HepG2 (cell line): ENCODE results near the gene HABP4. TPM values are rescaled to one million over a fixed set of nuclear protein-coding genes. Genes with fewer than 3 reads are reported as not detected.

Experiments used
- FOSL2 ChIP-seq: sonication (generic); formaldehyde crosslinking; IDR thresholded peaks from 2 replicates; pipeline ENCODE4 v1.4.0; 2020; ENCODE audit warnings: missing genetic modification reagents
- IRF2 ChIP-seq: IDR thresholded peaks from 2 replicates; pipeline ENCODE4 v1.6.1; 2018; ENCODE audit warnings: missing genetic modification reagents, missing compliant biosample characterization
- IRX3 ChIP-seq: sonication (generic); formaldehyde crosslinking; IDR thresholded peaks from 2 replicates; pipeline ENCODE4 v1.8.1; 2023; ENCODE audit warnings: mild to moderate bottlenecking, low read depth, missing genetic modification reagents, borderline replicate concordance
- JUNB ChIP-seq: sonication (generic); formaldehyde crosslinking; IDR thresholded peaks from 2 replicates; pipeline ENCODE4 v1.8.0; 2022; ENCODE audit warnings: missing genetic modification reagents, mild to moderate bottlenecking, borderline replicate concordance
- NFYB ChIP-seq: sonication (generic); formaldehyde crosslinking; IDR thresholded peaks from 2 replicates; pipeline ENCODE4 v1.4.0; 2020; ENCODE audit warnings: missing genetic modification reagents
- NR0B2 ChIP-seq: sonication (generic); formaldehyde crosslinking; IDR thresholded peaks from 2 replicates; pipeline ENCODE4 v1.4.0; 2020; ENCODE audit warnings: mild to moderate bottlenecking, missing genetic modification reagents
- PHF8 ChIP-seq: sonication (generic); formaldehyde crosslinking; IDR thresholded peaks from 2 replicates; pipeline ENCODE4 v1.5.0; 2020; ENCODE audit warnings: missing genetic modification reagents
- RBFOX2 ChIP-seq: fragments of 200-400 bp; formaldehyde crosslinking; IDR thresholded peaks from 2 replicates; pipeline ENCODE4 v1.6.1; 2017; ENCODE audit warnings: low read depth, mild to moderate bottlenecking, low read length
- SATB2 ChIP-seq: sonication (generic); formaldehyde crosslinking; IDR thresholded peaks from 2 replicates; pipeline ENCODE4 v1.5.0; 2020; ENCODE audit warnings: missing genetic modification reagents
- SIX1 ChIP-seq: sonication (generic); formaldehyde crosslinking; IDR thresholded peaks from 2 replicates; pipeline ENCODE4 v1.4.0; 2020; ENCODE audit warnings: missing genetic modification reagents, borderline replicate concordance
- SOX13 ChIP-seq, 3 experiments: fragments of 450-650 bp in 1 of 3; sonication (generic) in 1 of 3; formaldehyde crosslinking in 1 of 3; IDR thresholded peaks in 2 of 3; conservative IDR thresholded peaks in 1 of 3; 2 replicates each; pipeline versions ENCODE4 v1.5.0 to v1.6.1; 2016 to 2020; ENCODE audit warnings: antibody characterized with exemption in 1 of 3, mild to moderate bottlenecking in 1 of 3, missing compliant biosample characterization in 1 of 3, missing genetic modification reagents in 1 of 3, moderate library complexity in 1 of 3
- SSRP1 ChIP-seq: IDR thresholded peaks from 2 replicates; pipeline ENCODE4 v1.6.1; 2016; ENCODE audit warnings: control low read depth
- TERF1 ChIP-seq: sonication (generic); formaldehyde crosslinking; IDR thresholded peaks from 2 replicates; pipeline ENCODE4 v1.8.0; 2022; ENCODE audit warnings: mild to moderate bottlenecking, missing genetic modification reagents, moderate library complexity
- ZNF225 ChIP-seq: sonication (generic); formaldehyde crosslinking; IDR thresholded peaks from 2 replicates; pipeline ENCODE4 v1.4.0; 2020; ENCODE audit warnings: mild to moderate bottlenecking, missing genetic modification reagents
- ZNF251 ChIP-seq: sonication (generic); formaldehyde crosslinking; IDR thresholded peaks from 2 replicates; pipeline ENCODE4 v1.9.0; 2021; ENCODE audit warnings: mild to moderate bottlenecking, missing genetic modification reagents
- ZNF34 ChIP-seq: sonication (generic); formaldehyde crosslinking; IDR thresholded peaks from 2 replicates; pipeline ENCODE4 v1.4.0; 2020; ENCODE audit warnings: mild to moderate bottlenecking, missing genetic modification reagents, borderline replicate concordance
- ZNF552 ChIP-seq: sonication (generic); formaldehyde crosslinking; IDR thresholded peaks from 2 replicates; pipeline ENCODE4 v1.9.0; 2022; ENCODE audit warnings: missing genetic modification reagents, mild to moderate bottlenecking, borderline replicate concordance
- ZNF772 ChIP-seq: sonication (generic); formaldehyde crosslinking; IDR thresholded peaks from 2 replicates; pipeline ENCODE4 v1.5.0; 2020; ENCODE audit warnings: mild to moderate bottlenecking, missing genetic modification reagents
- ZNF878 ChIP-seq: sonication (generic); formaldehyde crosslinking; IDR thresholded peaks from 2 replicates; pipeline ENCODE4 v1.8.1; 2023; ENCODE audit warnings: mild to moderate bottlenecking, missing genetic modification reagents, moderate library complexity
- ZZZ3 ChIP-seq: sonication (generic); formaldehyde crosslinking; IDR thresholded peaks from 2 replicates; pipeline ENCODE4 v1.4.0; 2020; ENCODE audit warnings: missing genetic modification reagents, mild to moderate bottlenecking, borderline replicate concordance
- polyA plus RNA-seq, 8 experiments: library from polyadenylated mRNA; depleted of rRNA in 3 of 8; stranded (reverse) in 7 of 8; unstranded in 1 of 8; fragments of >200 nt; fragmentation: Illumina TruSeq in 4 of 8; extraction: Trizol in 4 of 8; gene quantifications; 2 replicates each; pipeline versions ENCODE4 v1.2.1 to v1.2.3, GENCODE V29; 2011 to 2016; ENCODE audit warnings: low read depth in 4 of 8, missing spikeins in 1 of 8, mixed read lengths in 1 of 8; ENCODE audit not compliant: insufficient read depth in 1 of 8
- total RNA-seq, 5 experiments: library from RNA; depleted of rRNA; stranded (reverse); fragments of >200 nt; fragmentation: Illumina TruSeq; extraction: Trizol; gene quantifications; 2 replicates each; pipeline ENCODE4 v1.2.3, GENCODE V29; 2016; ENCODE audit warnings: low read depth in 1 of 5
- TF ChIP-seq, protein P1 (sequence below): sonication (generic); formaldehyde crosslinking; IDR thresholded peaks from 2 replicates; pipeline ENCODE4 v1.8.1; 2023; ENCODE audit warnings: mild to moderate bottlenecking, inconsistent platforms, moderate library complexity, missing genetic modification reagents, borderline replicate concordance
- TF ChIP-seq, protein P2 (sequence below): sonication (generic); formaldehyde crosslinking; IDR thresholded peaks from 2 replicates; pipeline ENCODE4 v1.5.1; 2020; ENCODE audit warnings: missing genetic modification reagents, mild to moderate bottlenecking, borderline replicate concordance
- TF ChIP-seq, protein P3 (sequence below): sonication (generic); formaldehyde crosslinking; IDR thresholded peaks from 2 replicates; pipeline ENCODE4 v1.4.0; 2020; ENCODE audit warnings: missing genetic modification reagents

Gene HABP4
- total and polyA plus RNA-seq, 2 of the 13 experiments (the other 11 are each of a cell fraction or from before 2014, with no cell fraction given) = 14.3 to 26.6 TPM

- TF ChIP-seq, protein P1, sequence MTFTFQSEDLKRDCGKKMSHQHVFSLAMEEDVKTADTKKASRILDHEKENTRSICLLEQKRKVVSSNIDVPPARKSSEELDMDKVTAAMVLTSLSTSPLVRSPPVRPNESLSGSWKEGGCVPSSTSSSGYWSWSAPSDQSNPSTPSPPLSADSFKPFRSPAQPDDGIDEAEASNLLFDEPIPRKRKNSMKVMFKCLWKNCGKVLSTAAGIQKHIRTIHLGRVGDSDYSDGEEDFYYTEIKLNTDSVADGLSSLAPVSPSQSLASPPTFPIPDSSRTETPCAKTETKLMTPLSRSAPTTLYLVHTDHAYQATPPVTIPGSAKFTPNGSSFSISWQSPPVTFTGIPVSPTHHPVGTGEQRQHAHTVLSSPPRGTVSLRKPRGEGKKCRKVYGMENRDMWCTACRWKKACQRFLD (CRISPR knock-in tag) = no peak
- TF ChIP-seq JUNB (CRISPR knock-in tag) (peak; percentile 57; the same call in 1 of the 2 replicates), SIX1 (CRISPR knock-in tag) (peak; percentile 94), SSRP1 (CRISPR knock-in tag) (peak; percentile 36; the same call in 1 of the 2 replicates), FOSL2 (CRISPR knock-in tag) (peak; percentile 98), NR0B2 (CRISPR knock-in tag) (no peak), IRF2 (peak; percentile 76), RBFOX2 (peak; percentile 61), ZNF251 (CRISPR knock-in tag) (no peak), NFYB (no peak), ZNF878 (peak; percentile 55; the same call in 1 of the 2 replicates), ZNF772 (CRISPR knock-in tag) (peak; percentile 82; the same call in 1 of the 2 replicates), ZNF34 (CRISPR knock-in tag) (no peak), IRX3 (CRISPR knock-in tag) (no peak), ZZZ3 (CRISPR knock-in tag) (0 out of 2 replicates have a peak, but pooled peaks have one; percentile 41), SOX13 (IDR thresholded peaks at IDR 0.05) (peak; percentile 61), SOX13 (CRISPR knock-in tag; conservative IDR thresholded peaks at IDR 0.05 in 1 of 2, IDR thresholded peaks at IDR 0.05 in 1 of 2) (peak in 1 of 2 experiments; percentile 79; a peak in 2 of 4 replicates), TERF1 (CRISPR knock-in tag) (no peak), ZNF225 (CRISPR knock-in tag) (no peak), ZNF552 (peak; percentile 10; the same call in 1 of the 2 replicates), SATB2 (CRISPR knock-in tag) (0 out of 2 replicates have a peak, but pooled peaks have one; percentile 45), PHF8 (CRISPR knock-in tag) (peak; percentile 46; the same call in 1 of the 2 replicates)
- TF ChIP-seq, protein P2, sequence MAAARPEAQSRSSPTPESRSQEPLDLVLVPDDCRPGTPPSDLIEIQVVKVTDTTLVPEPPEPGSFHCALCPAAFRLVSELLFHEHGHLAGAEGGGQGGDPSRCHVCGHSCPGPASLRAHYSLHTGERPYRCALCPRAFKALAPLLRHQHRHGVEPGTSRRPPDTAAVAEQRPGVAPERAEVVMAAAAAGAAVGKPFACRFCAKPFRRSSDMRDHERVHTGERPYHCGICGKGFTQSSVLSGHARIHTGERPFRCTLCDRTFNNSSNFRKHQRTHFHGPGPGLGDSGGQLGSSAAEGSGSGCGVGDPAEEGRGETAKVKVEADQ = no peak; the same call in 1 of the 2 replicates
- TF ChIP-seq, protein P3, sequence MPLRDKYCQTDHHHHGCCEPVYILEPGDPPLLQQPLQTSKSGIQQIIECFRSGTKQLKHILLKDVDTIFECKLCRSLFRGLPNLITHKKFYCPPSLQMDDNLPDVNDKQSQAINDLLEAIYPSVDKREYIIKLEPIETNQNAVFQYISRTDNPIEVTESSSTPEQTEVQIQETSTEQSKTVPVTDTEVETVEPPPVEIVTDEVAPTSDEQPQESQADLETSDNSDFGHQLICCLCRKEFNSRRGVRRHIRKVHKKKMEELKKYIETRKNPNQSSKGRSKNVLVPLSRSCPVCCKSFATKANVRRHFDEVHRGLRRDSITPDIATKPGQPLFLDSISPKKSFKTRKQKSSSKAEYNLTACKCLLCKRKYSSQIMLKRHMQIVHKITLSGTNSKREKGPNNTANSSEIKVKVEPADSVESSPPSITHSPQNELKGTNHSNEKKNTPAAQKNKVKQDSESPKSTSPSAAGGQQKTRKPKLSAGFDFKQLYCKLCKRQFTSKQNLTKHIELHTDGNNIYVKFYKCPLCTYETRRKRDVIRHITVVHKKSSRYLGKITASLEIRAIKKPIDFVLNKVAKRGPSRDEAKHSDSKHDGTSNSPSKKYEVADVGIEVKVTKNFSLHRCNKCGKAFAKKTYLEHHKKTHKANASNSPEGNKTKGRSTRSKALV (CRISPR knock-in tag) = peak; percentile 38; the same call in 1 of the 2 replicates
These were observed 41.3 kb downstream of the HABP4 start (continued) for GRCh38 chr9:96491079-96491879.
